BLaER1 treated with 17β-estradiol and CSF1 and Interleukin-3, amounts not matched to agents 10 nM and 100 nM (cell line): ENCODE measurements around the gene ANKRD23.

Experiments
- H3K27ac ChIP-seq, 11 experiments: shearing (Covaris generic); formaldehyde crosslinking; 2 replicates each; pipeline ENCODE4 v1.8.1; 2022
- H3K27me3 ChIP-seq, 11 experiments: shearing (Covaris generic); formaldehyde crosslinking; 2 replicates each; pipeline ENCODE4 v1.8.1; 2022
- H3K36me3 ChIP-seq, 11 experiments: shearing (Covaris generic); formaldehyde crosslinking; 2 replicates each; pipeline ENCODE4 v1.8.1; 2022
- H3K4me1 ChIP-seq, 10 experiments: shearing (Covaris generic); formaldehyde crosslinking; 2 replicates each; pipeline ENCODE4 v1.8.1; 2022
- H3K4me2 ChIP-seq, 11 experiments: shearing (Covaris generic); formaldehyde crosslinking; 2 replicates each; pipeline ENCODE4 v1.8.1; 2022
- H3K4me3 ChIP-seq, 10 experiments: shearing (Covaris generic); formaldehyde crosslinking; 2 replicates each; pipeline ENCODE4 v1.8.1; 2022
- H3K9ac ChIP-seq, 11 experiments: shearing (Covaris generic); formaldehyde crosslinking; 2 replicates each; pipeline ENCODE4 v1.8.1; 2022
- H3K9me3 ChIP-seq, 11 experiments: shearing (Covaris generic); formaldehyde crosslinking; replicated peaks in 1 of 11; 2 replicates each; pipeline ENCODE4 v1.8.1; 2022
- H4K20me1 ChIP-seq, 11 experiments: shearing (Covaris generic); formaldehyde crosslinking; 2 replicates each; pipeline ENCODE4 v1.8.1; 2022
- Cebpa-rat ChIP-seq, 11 experiments: shearing (Covaris generic); IDR thresholded peaks; 2 replicates each; pipeline ENCODE4 v1.8.1; 2022

ANKRD23 gene

GRCh38 chr2:96857667-96858372 lies 14.0 kb upstream of the ANKRD23 start, which contains the start of gene ANKRD39:
ANKRD39 (minus strand) TSS chr2:96858016; CDS start chr2:96857987, 29 bp downstream.
- Histone ChIP-seq H3K9ac (peak within 1 kb of the TSS; percentile 78 to 90 (median 85)), H3K27ac (peak within 1 kb of the TSS; percentile 40 to 90 (median 85); a peak in 21 of 22 replicates), H3K4me2 (peak within 1 kb of the TSS; percentile 89 to 100 (median 99)), H3K4me3 (peak within 1 kb of the TSS; percentile 67 to 86 (median 79)), H3K9me3 (no peaks in the 10 kb centered on the region), H4K20me1 (peaks cover 12 to 70% (median 30%) of the 10 kb centered on the region in 11 experiments; a peak in 18 of 22 replicates), H3K27me3 (no peaks in the 10 kb centered on the region), H3K36me3 (peaks cover 27 to 46% (median 38%) of the 10 kb centered on the region in 11 experiments), H3K4me1 (peaks cover 43 to 81% (median 75%) of the 10 kb centered on the region in 10 experiments)
- no peak for TF ChIP-seq Cebpa-rat (IDR thresholded peaks at IDR 0.05)

- Histone ChIP-seq H3K4me2 (peak overlapping the region; percentile 89 to 100 (median 99)), H3K4me3 (peak overlapping the region; percentile 67 to 86 (median 79)), H3K9me3 (no peaks in the 10 kb centered on the region), H3K4me1 (peaks cover 35 to 73% (median 67%) of the 10 kb centered on the region in 10 experiments), H4K20me1 (peaks cover 10 to 62% (median 30%) of the 10 kb centered on the region in 11 experiments; a peak in 18 of 22 replicates), H3K9ac (peak overlapping the region; percentile 78 to 90 (median 85); a peak in 21 of 22 replicates), H3K27me3 (no peaks in the 10 kb centered on the region), H3K36me3 (peaks cover 35 to 48% (median 43%) of the 10 kb centered on the region in 11 experiments), H3K27ac (peak overlapping the region; percentile 40 to 90 (median 85); a peak in 21 of 22 replicates)
- no peak for TF ChIP-seq Cebpa-rat (IDR thresholded peaks at IDR 0.05)
These were observed 13.2 kb upstream of the ANKRD23 start for GRCh38 chr2:96856776-96857666.

- H3K4me1 ChIP-seq: peaks cover 13 to 37% (median 33%) of the 10 kb centered on the region in 10 experiments
- H3K4me3 ChIP-seq: no peak overlapping the region
- H3K27me3 ChIP-seq: no peaks in the 10 kb centered on the region
- no peak overlapping the region for H3K9ac ChIP-seq
- no peaks in the 10 kb centered on the region for H3K9me3 ChIP-seq
- no peak for TF ChIP-seq Cebpa-rat (IDR thresholded peaks at IDR 0.05)
- H3K36me3 ChIP-seq: peaks cover 53 to 67% (median 61%) of the 10 kb centered on the region in 11 experiments
- H4K20me1 ChIP-seq: peaks cover 0 to 33% (median 8%) of the 10 kb centered on the region in 11 experiments; a peak in 6 of 22 replicates
- no peak overlapping the region for H3K27ac ChIP-seq
- H3K4me2 ChIP-seq: no peak overlapping the region
These were observed 9.5 kb upstream of the ANKRD23 start for GRCh38 chr2:96853321-96853720.

GRCh38 chr2:96852667-96853066 lies 8.8 kb upstream of the ANKRD23 start:
- Histone ChIP-seq H3K4me3 (no peak overlapping the region), H3K9me3 (no peaks in the 10 kb centered on the region), H3K4me2 (no peak overlapping the region), H3K27me3 (no peaks in the 10 kb centered on the region), H3K9ac (no peak overlapping the region), H3K4me1 (peaks cover 17 to 42% (median 37%) of the 10 kb centered on the region in 10 experiments), H3K36me3 (peaks cover 59 to 73% (median 68%) of the 10 kb centered on the region in 11 experiments), H3K27ac (no peak overlapping the region), H4K20me1 (peaks cover 0 to 36% (median 8%) of the 10 kb centered on the region in 11 experiments; a peak in 6 of 22 replicates)
- no peak for TF ChIP-seq Cebpa-rat (IDR thresholded peaks at IDR 0.05)

- H4K20me1 ChIP-seq: peaks cover 0 to 24% (median under 1%) of the 10 kb centered on the region in 11 experiments; a peak in 5 of 22 replicates
- H3K9ac ChIP-seq: peak overlapping the region in 1 of 11 experiments; percentile 29; a peak in 1 of 22 replicates
- H3K4me3 ChIP-seq: no peak overlapping the region
- 0 out of 22 replicates have a peak overlapping the region, but pooled peaks of 1 of the 11 experiments have one; percentile 11 for H3K4me2 ChIP-seq
- peaks cover 58 to 95% (median 91%) of the 10 kb centered on the region in 11 experiments for H3K36me3 ChIP-seq
- no peak for TF ChIP-seq Cebpa-rat (IDR thresholded peaks at IDR 0.05)
- H3K27ac ChIP-seq: no peak overlapping the region
- peaks cover 0 to 4% (median 3%) of the 10 kb centered on the region in 11 experiments; a peak in 9 of 22 replicates for H3K27me3 ChIP-seq
- H3K4me1 ChIP-seq: peaks cover 0 to 16% (median 9%) of the 10 kb centered on the region in 10 experiments; a peak in 14 of 20 replicates
- H3K9me3 ChIP-seq: no peaks in the 10 kb centered on the region
These were observed 4.4 kb upstream of the ANKRD23 start for GRCh38 chr2:96848264-96848663.

- Histone ChIP-seq H3K9ac (no peak overlapping the region), H3K9me3 (no peaks in the 10 kb centered on the region), H3K27ac (no peak overlapping the region), H3K27me3 (peaks cover 0 to 4% (median 3%) of the 10 kb centered on the region in 11 experiments; a peak in 9 of 22 replicates), H3K36me3 (peaks cover 52 to 91% (median 86%) of the 10 kb centered on the region in 11 experiments), H3K4me1 (peaks cover 0 to 21% (median 10%) of the 10 kb centered on the region in 10 experiments; a peak in 14 of 20 replicates), H4K20me1 (peaks cover 0 to 27% (median 0%) of the 10 kb centered on the region in 11 experiments; a peak in 4 of 22 replicates), H3K4me2 (no peak overlapping the region), H3K4me3 (no peak overlapping the region)
- TF ChIP-seq Cebpa-rat (IDR thresholded peaks at IDR 0.05): no peak
These were observed 3.8 kb upstream of the ANKRD23 start for GRCh38 chr2:96847586-96847985.

GRCh38 chr2:96846825-96847224 lies 3.0 kb upstream of the ANKRD23 start:
- Histone ChIP-seq H3K36me3 (peaks cover 45 to 84% (median 79%) of the 10 kb centered on the region in 11 experiments), H3K9ac (no peak overlapping the region), H3K4me3 (no peak overlapping the region), H3K4me1 (peaks cover 0 to 21% (median 10%) of the 10 kb centered on the region in 10 experiments; a peak in 14 of 20 replicates), H3K4me2 (no peak overlapping the region), H4K20me1 (peaks cover 0 to 31% (median 0%) of the 10 kb centered on the region in 11 experiments; a peak in 4 of 22 replicates), H3K9me3 (no peaks in the 10 kb centered on the region), H3K27me3 (peaks cover 0 to 4% (median 3%) of the 10 kb centered on the region in 11 experiments; a peak in 9 of 22 replicates), H3K27ac (no peak overlapping the region)
- no peak for TF ChIP-seq Cebpa-rat (IDR thresholded peaks at IDR 0.05)

- H3K27me3 ChIP-seq: peaks cover 0 to 4% (median 3%) of the 10 kb centered on the region in 11 experiments; a peak in 9 of 22 replicates
- H3K36me3 ChIP-seq: peaks cover 21 to 73% (median 60%) of the 10 kb centered on the region in 11 experiments
- no peak overlapping the region for H3K4me2 ChIP-seq
- no peak overlapping the region for H3K4me3 ChIP-seq
- no peak overlapping the region for H3K9ac ChIP-seq
- H3K4me1 ChIP-seq: peaks cover 12 to 36% (median 26%) of the 10 kb centered on the region in 10 experiments
- peaks cover 0 to 47% (median 0%) of the 10 kb centered on the region in 11 experiments; a peak in 7 of 22 replicates for H4K20me1 ChIP-seq
- no peak for TF ChIP-seq Cebpa-rat (IDR thresholded peaks at IDR 0.05)
- no peak overlapping the region for H3K27ac ChIP-seq
- no peaks in the 10 kb centered on the region for H3K9me3 ChIP-seq
These were observed 586 bp upstream of the ANKRD23 start for GRCh38 chr2:96844405-96844808.
